ENCODE data around the gene FGF7.

- TF ChIP-seq EGR1 (IDR thresholded peaks at IDR 0.05) (no peak), RAD21 (IDR thresholded peaks at IDR 0.05; ENCODE audit: low read depth) (no peak), EP300 (IDR thresholded peaks at IDR 0.05; ENCODE audit: borderline replicate concordance) (no peak), TAF1 (IDR thresholded peaks at IDR 0.05; ENCODE audit: low read depth) (no peak), CEBPB (IDR thresholded peaks at IDR 0.05) (no peak), FOXM1 (IDR thresholded peaks at IDR 0.05; ENCODE audit: borderline replicate concordance, low read depth) (no peak), NFIC (IDR thresholded peaks at IDR 0.05) (no peak), MAX (IDR thresholded peaks at IDR 0.05) (no peak), CREB1 (IDR thresholded peaks at IDR 0.05; ENCODE audit: low read depth) (no peak), YY1 (IDR thresholded peaks at IDR 0.05; ENCODE audit: low read depth) (no peak)
These were observed 39.3 kb downstream of the FGF7 start for GRCh38 chr15:49462232-49462844.
